Karpas-422 (cell line): ENCODE results near the gene TNS1. TPM values are rescaled to one million over a fixed set of nuclear protein-coding genes. Genes with fewer than 3 reads are reported as not detected.

Experiments
- DNase-seq: peaks from one replicate; pipeline ENCODE4 v3.0.0-alpha.2; 2015
- H2AFZ ChIP-seq: fragments of 200-600 bp; sonication (generic); 2 replicates; pipeline ENCODE4 v1.6.1; 2014; ENCODE audit warnings: antibody characterized with exemption, low read length, mixed read lengths
- H3K27ac ChIP-seq: fragments of 200-600 bp; sonication (generic); 2 replicates; pipeline ENCODE4 v1.5.1; 2014; ENCODE audit warnings: mild to moderate bottlenecking, low read length, moderate library complexity
- H3K27me3 ChIP-seq: fragments of 200-600 bp; sonication (generic); 2 replicates; pipeline ENCODE4 v1.6.1; 2014; ENCODE audit warnings: low read length, mixed read lengths
- H3K36me3 ChIP-seq: fragments of 200-600 bp; sonication (generic); 2 replicates; pipeline ENCODE4 v1.6.1; 2014; ENCODE audit warnings: low read length, mixed read lengths; ENCODE audit not compliant: insufficient read depth
- H3K4me1 ChIP-seq: fragments of 200-600 bp; sonication (generic); 2 replicates; pipeline ENCODE4 v1.6.1; 2014; ENCODE audit warnings: mild to moderate bottlenecking, low read length, mixed read lengths
- H3K4me2 ChIP-seq: fragments of 200-600 bp; sonication (generic); 2 replicates; pipeline ENCODE4 v1.6.1; 2014; ENCODE audit warnings: low read length, low read depth, mild to moderate bottlenecking; ENCODE audit not compliant: poor library complexity, severe bottlenecking
- H3K4me3 ChIP-seq: fragments of 200-600 bp; sonication (generic); 2 replicates; pipeline ENCODE4 v1.5.1; 2014; ENCODE audit warnings: mild to moderate bottlenecking, antibody characterized with exemption, low read length, mixed read lengths
- H3K79me2 ChIP-seq: fragments of 200-600 bp; sonication (generic); 2 replicates; pipeline ENCODE4 v1.6.1; 2014; ENCODE audit warnings: mild to moderate bottlenecking, low read length, mixed read lengths
- H3K9ac ChIP-seq: fragments of 200-600 bp; sonication (generic); 2 replicates; pipeline ENCODE4 v1.6.0; 2014; ENCODE audit warnings: low read length
- H3K9me2 ChIP-seq: fragments of 200-600 bp; sonication (generic), shearing (Covaris generic); replicated peaks from 2 replicates; pipeline ENCODE4 v1.6.0; 2014; ENCODE audit warnings: mild to moderate bottlenecking, low read length, moderate library complexity; ENCODE audit not compliant: insufficient read depth
- H3K9me3 ChIP-seq: fragments of 300-700, 200-600 bp; sonication (generic); 2 replicates; pipeline ENCODE4 v1.6.1; 2014; ENCODE audit warnings: low read length, mixed read lengths
- H4K20me1 ChIP-seq: fragments of 200-600 bp; sonication (generic); 2 replicates; pipeline ENCODE4 v1.6.1; 2014; ENCODE audit warnings: mild to moderate bottlenecking, antibody characterized with exemption, low read length, low read depth; ENCODE audit not compliant: insufficient read depth
- total RNA-seq: library from RNA; depleted of rRNA; stranded (reverse); fragments of >200 nt; shearing (Covaris generic); gene quantifications from 2 replicates; pipeline ENCODE4 v1.2.3, GENCODE V29; 2014; ENCODE audit warnings: low replicate concordance

The TNS1 gene
- total RNA-seq, 1 experiment from 2014 or later = 1.7 TPM

DNA sequence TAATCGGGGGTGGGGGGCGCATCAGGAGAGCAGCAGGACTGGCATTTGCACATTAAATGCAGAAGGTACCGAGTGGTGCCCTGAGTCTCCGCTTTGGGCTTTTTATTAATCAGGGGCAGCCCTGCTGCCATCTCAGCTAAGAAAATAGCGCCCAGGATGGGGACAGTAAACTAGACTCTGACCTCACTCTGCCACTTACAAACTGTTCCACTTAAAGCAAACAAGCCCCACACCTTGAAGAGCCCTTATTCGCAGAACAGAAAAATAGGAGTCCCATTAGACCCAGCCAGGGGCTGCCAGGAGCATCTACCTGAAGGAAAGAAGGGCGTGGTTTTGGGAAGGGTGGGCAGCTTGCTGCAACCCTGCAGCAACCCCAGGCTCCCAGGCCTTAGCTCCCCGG lies 165.3 kb downstream of the TNS1 start:
- DNase-seq = no peak
- no peak overlapping the region for H3K9ac ChIP-seq
- H3K4me2 ChIP-seq = no peak overlapping the region

DNA sequence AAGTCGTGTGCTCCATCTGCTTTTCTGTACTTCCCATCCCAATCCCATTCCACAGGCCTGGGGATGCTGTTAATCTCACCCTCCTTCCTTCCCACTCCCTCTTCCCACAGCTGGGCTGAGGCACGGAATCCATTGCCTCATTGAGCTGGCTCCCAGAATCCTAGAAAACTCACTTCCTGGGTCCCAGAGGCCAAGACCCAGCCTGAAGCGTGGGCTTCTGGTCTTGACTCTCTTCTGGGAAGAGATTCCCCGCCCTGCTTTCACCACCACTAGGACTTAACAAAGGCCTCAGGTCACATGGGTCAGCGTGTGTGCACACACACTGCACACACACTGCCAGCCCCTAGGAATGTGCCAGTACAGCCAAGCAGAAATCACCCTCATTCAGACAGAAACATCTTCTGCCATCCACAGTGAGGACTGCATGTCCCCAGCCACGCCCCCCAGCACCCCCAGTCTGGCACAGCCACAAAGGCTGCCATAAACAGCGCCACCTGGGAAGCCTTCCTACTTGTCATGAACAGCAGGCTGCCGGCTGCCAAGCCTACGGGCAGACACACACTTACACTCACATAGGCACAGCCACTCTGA lies 165.8 kb downstream of the TNS1 start:
- Histone ChIP-seq H3K36me3 (no peaks in the 10 kb centered on the region), H3K4me3 (no peak overlapping the region), H3K9me2 (no peaks in the 10 kb centered on the region), H3K27me3 (no peaks in the 10 kb centered on the region), H3K9ac (no peak overlapping the region), H4K20me1 (no peaks in the 10 kb centered on the region), H3K4me2 (no peak overlapping the region), H3K79me2 (no peaks in the 10 kb centered on the region), H3K4me1 (peaks cover 5% of the 10 kb centered on the region; the same call in 1 of the 2 replicates), H3K27ac (no peak overlapping the region), H2AFZ (no peak overlapping the region), H3K9me3 (no peaks in the 10 kb centered on the region)
- peak; percentile 80 for DNase-seq

More for the DNA sequence above, 165.3 kb downstream of the TNS1 start:
- Histone ChIP-seq H3K4me3 (no peak overlapping the region), H3K79me2 (no peaks in the 10 kb centered on the region), H3K4me1 (peaks cover 5% of the 10 kb centered on the region; the same call in 1 of the 2 replicates), H3K27ac (no peak overlapping the region), H4K20me1 (no peaks in the 10 kb centered on the region), H3K27me3 (no peaks in the 10 kb centered on the region), H3K36me3 (no peaks in the 10 kb centered on the region), H2AFZ (no peak overlapping the region), H3K9me3 (no peaks in the 10 kb centered on the region), H3K9me2 (no peaks in the 10 kb centered on the region)

DNA sequence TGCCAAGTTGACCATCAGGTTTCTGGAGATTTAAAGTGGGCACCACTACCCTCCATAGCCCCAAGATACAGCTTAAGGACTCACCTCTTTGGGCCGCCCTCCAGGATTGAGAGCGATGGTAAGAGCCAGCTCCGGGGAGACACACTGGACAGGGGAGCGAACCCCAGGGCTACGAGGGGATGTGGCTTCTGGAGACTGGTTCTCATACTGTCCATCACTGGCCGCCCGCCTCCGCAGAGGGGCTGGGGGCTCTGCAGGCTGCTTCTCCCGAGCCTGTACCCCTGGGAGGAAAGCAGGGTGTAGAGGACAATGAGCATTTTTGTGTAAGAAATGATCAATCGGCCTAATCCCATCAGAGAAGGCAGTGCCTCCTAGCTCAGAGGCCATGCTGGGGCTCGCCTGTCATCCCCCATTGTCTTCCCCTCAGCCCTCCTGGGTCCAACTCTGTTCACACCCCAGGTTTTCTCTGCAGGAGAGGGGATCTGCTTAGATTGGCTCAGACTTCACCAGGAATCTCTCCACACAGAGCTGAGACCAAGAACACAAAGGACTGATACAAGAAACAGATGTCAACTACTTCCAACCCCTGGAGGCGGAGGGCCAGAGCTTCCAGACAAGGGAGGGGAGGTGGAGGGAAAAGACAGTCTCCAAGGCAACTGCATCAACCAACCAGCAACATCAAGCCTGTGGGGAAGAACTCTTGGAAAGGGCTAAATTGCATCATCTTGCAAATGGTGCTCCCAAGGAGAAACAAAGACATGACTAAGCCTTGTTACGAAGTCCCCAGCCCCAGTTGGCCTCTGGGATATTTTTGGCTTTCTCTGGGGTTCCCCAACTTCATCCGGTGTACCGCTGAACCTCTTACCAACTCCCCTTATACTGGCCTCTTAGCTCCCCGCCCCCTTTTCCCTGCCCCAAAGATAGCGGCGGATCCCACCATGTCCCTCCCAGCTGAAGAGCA lies 166.6 kb downstream of the TNS1 start:
- Histone ChIP-seq H2AFZ (no peak overlapping the region), H3K79me2 (no peaks in the 10 kb centered on the region), H4K20me1 (no peaks in the 10 kb centered on the region), H3K4me2 (no peak overlapping the region), H3K36me3 (no peaks in the 10 kb centered on the region), H3K9me3 (no peaks in the 10 kb centered on the region), H3K27ac (no peak overlapping the region), H3K9me2 (no peaks in the 10 kb centered on the region), H3K27me3 (no peaks in the 10 kb centered on the region), H3K9ac (no peak overlapping the region), H3K4me1 (peaks cover 5% of the 10 kb centered on the region; the same call in 1 of the 2 replicates), H3K4me3 (no peak overlapping the region)
- DNase-seq = no peak

DNA sequence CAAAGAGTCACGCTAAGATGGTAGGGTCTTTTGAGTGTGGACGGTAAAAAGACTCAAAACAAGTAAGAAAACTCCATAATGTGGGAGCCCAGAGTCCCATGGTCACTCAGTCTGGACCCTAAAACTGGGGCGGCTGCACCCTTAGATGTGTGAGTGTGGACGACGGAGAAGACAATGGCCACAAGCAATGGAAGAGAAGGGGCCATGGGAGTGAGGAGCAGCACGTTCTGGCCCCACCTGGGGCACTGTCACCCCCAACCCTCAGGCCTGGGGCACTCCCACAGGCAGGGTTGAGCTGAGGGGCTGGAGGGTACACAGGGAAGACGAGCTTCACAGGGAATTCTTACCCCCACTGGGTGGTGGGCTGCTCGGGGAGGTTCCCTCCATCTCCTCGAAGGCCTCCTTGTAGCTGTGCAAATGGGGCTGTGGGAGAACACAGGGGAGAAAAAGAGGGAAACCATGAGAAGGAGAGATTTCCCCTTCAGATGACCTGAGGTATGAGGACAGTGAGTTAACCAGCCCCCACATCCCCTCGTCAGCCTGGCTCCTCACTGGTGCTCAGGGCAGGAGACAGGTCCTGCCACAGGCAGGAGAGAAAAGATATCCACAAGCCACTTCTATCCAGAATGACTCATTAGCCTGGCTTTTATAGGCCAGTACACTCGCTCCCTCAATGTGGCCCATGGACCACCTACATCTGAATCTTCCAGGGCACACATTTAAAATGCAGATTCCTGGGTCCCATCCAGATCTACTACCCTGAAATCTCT lies 167.9 kb downstream of the TNS1 start:
- Histone ChIP-seq H3K4me3 (no peak overlapping the region), H2AFZ (no peak overlapping the region), H4K20me1 (no peaks in the 10 kb centered on the region), H3K9me2 (no peaks in the 10 kb centered on the region), H3K4me2 (no peak overlapping the region), H3K9ac (no peak overlapping the region), H3K4me1 (peaks cover 5% of the 10 kb centered on the region; the same call in 1 of the 2 replicates), H3K27me3 (no peaks in the 10 kb centered on the region), H3K27ac (no peak overlapping the region), H3K9me3 (no peaks in the 10 kb centered on the region), H3K79me2 (no peaks in the 10 kb centered on the region), H3K36me3 (no peaks in the 10 kb centered on the region)
- DNase-seq = no peak

DNA sequence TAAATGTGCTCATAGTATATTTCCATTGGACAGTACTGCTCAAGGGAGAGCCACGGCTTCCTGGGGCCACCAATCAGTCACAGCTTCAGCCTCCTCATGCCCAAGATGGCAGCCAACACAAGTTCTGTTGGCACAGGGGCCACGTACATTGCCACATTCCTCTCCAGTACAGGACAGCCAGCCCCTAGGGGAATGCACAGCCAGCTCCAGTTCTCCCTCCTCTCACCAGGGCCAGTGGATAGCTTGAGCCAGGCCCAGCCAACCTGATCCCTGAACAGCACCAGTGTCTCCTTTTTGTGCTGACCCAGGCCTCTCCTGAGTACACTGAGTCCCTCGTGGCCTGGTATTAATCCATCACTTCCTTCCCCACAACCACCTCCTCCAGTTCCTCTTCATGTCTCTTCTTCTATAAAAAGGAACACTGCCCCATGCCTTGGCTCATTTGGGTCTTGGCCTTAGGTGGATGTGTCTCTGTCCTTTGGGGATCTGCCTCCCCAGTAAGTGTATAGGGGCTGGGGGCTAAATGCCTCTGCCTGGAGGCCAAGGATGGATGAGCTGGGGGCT lies 168.7 kb downstream of the TNS1 start:
- H3K79me2 ChIP-seq = no peaks in the 10 kb centered on the region

DNA sequence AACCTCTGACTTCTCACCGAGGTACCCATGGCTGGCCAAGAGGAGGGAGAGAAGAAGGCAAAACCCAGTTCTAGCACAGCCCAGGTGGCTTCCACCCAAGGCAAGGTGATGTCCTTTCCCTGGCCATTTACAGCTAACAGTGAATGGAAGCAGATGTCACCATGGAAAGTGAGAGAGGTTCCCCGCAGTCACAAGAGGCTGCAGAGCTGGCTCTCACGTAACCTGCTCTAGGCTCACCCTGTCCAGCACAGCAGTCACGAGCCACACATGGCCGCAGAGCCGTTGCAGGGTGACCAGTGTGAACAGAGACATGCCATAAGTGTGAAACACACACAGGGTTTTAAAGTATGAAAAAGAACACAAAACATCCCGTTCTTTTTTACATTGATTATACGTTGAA lies 169.4 kb downstream of the TNS1 start:
- no peak for DNase-seq
- Histone ChIP-seq H2AFZ (no peak overlapping the region), H3K9me3 (no peaks in the 10 kb centered on the region), H3K4me2 (no peak overlapping the region), H3K27ac (no peak overlapping the region), H4K20me1 (no peaks in the 10 kb centered on the region), H3K36me3 (no peaks in the 10 kb centered on the region), H3K27me3 (no peaks in the 10 kb centered on the region), H3K4me3 (no peak overlapping the region), H3K4me1 (peaks cover 5% of the 10 kb centered on the region; the same call in 1 of the 2 replicates), H3K79me2 (no peaks in the 10 kb centered on the region), H3K9ac (no peak overlapping the region), H3K9me2 (no peaks in the 10 kb centered on the region)

More for the DNA sequence above, 168.7 kb downstream of the TNS1 start:
- Histone ChIP-seq H2AFZ (no peak overlapping the region), H3K4me2 (no peak overlapping the region), H4K20me1 (no peaks in the 10 kb centered on the region), H3K4me3 (no peak overlapping the region), H3K27ac (no peak overlapping the region), H3K27me3 (no peaks in the 10 kb centered on the region), H3K4me1 (peaks cover 5% of the 10 kb centered on the region; the same call in 1 of the 2 replicates), H3K36me3 (no peaks in the 10 kb centered on the region), H3K9ac (no peak overlapping the region), H3K9me2 (no peaks in the 10 kb centered on the region), H3K9me3 (no peaks in the 10 kb centered on the region)
- DNase-seq = no peak

DNA sequence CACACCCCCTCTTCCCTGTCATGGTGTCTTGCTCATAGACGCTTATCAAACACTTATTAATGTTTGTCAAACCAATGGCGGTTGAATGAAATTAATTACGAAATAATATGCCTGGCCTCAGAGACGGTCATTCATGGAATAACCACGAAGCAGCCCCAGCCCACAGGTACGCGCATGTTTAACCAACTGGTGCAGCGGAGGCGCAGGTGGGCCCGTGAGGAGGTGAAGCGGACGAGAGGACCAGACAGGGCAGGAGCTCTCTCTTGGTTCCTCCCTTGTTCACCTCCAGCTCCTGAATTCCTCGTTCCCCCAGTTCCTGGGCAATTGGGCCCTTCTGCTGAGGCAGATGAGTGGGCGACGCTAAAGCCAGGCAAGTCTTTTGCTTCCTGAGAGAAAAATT lies 169.8 kb downstream of the TNS1 start:
- H3K9ac ChIP-seq = no peak overlapping the region
- no peaks in the 10 kb centered on the region for H3K9me3 ChIP-seq
- H3K27me3 ChIP-seq = no peaks in the 10 kb centered on the region

More for the DNA sequence above, 169.8 kb downstream of the TNS1 start:
- no peak overlapping the region for H3K4me3 ChIP-seq
- H3K9me2 ChIP-seq = no peaks in the 10 kb centered on the region
- no peak overlapping the region for H3K4me2 ChIP-seq
- DNase-seq = no peak
- H3K36me3 ChIP-seq = no peaks in the 10 kb centered on the region
- H4K20me1 ChIP-seq = no peaks in the 10 kb centered on the region
- H3K79me2 ChIP-seq = no peaks in the 10 kb centered on the region
- peaks cover 5% of the 10 kb centered on the region; the same call in 1 of the 2 replicates for H3K4me1 ChIP-seq
- H3K27ac ChIP-seq = no peak overlapping the region
- no peak overlapping the region for H2AFZ ChIP-seq
